NCI-H128 (cell line): ENCODE data around the gene FUT6.
"Not testable (repeated sequence)": the region's sequence is repeated elsewhere in the genome, so short reads cannot be mapped to it uniquely, and the experiment has no call there.

ENCODE experiments used
- DNase-seq: peaks from one replicate; lab custom pipeline; 2025; ENCODE audit not compliant: unreplicated experiment; lab: John Stamatoyannopoulos, UW

Gene FUT6

DNA sequence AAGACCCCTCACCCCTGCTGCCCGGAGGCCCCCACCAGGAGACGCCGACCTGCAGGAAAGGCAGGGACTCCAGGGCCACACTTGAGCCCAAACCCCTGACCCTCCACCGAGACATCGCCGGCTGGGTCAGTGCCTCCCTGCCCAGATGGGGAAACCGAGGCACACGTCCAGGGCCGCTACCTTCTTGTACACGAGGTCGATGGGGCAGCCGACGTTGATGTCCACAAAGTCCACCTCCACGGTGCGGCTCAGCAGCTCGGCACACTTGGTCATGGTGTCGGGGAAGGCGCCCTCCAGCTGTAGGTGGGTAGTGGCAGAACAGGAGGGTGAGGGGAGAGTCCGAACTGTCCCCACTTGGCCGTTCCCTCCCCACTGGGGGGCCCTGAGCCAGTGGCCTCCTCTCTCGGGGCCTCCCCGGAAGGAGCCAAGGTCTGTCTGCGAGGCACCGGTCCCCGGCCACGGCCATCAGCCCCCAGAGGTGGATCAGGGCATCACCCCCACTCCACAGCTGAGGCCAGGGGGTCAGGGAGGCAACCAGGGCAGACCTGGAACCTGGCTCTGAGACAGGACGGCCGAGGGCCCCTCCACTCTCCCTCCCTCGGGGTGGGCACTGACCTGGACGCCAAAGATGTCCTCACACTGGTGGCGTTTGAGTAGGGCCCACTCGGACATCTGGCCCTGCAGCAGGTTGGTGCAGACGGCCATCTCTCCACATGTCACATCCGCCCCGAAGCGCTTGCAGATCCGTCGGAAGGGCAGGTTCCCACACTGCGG lies 51.9 kb downstream of the FUT6 start:
- no peak for DNase-seq

DNA sequence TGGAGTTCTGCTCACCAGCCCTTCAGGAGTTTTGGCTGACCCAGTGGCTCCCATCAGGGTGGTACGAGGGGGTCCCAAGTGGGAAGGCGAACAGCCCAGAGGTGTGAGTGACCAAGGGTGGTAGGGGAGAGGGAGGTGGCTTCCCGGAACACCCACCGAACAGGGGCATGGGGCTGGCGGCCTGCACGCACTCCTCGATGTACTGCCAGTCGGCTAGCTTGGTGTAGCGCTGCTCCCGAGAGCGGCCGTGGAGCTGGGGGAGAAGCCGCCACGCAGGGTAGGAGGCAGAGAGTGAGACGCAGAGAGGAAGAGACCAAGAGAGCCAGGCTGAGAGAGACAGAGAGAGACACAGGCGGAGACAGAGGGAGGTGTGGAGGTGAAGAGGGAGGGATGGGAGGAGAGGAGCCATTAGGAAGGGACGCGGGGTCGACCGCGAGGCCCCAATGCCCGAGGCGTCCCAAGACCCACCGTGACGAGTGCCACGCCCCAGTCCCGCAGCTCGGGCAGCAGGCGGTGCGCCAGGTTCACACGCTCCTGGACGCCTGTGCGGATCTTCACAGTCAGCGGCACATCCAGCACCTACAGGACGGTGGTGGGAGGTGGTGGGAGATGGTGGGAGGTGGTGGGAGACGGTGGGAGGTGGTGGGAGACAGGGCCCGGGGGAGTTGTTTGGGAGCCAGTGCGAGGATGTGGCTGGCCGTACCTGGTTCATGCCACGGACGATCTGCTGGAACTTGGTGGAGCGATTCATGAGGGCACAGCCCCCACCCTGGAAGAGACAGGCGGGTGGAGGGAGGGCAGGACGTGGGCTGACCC lies 52.7 kb downstream of the FUT6 start:
- no peak for DNase-seq

DNA sequence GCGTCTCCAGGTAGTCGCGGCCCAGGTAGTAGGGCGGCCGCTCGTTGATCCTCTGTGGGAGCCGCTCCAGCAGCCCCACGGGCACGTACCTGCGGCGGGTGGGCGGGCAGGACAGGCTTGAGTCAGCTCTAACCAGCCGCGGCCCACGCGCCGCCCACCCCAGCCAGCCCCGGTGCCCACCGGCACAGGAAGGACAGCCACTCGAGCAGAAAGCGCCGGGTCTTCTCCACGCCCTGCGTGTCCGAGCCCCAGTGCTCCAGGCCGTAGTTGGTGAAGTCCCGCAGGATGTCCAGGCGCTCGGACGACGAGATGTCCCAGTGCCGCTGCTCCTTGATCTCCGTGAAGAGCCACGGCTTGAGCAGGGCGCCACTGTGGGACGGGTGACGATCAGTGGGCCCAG lies 54.1 kb downstream of the FUT6 start:
- no peak for DNase-seq

DNA sequence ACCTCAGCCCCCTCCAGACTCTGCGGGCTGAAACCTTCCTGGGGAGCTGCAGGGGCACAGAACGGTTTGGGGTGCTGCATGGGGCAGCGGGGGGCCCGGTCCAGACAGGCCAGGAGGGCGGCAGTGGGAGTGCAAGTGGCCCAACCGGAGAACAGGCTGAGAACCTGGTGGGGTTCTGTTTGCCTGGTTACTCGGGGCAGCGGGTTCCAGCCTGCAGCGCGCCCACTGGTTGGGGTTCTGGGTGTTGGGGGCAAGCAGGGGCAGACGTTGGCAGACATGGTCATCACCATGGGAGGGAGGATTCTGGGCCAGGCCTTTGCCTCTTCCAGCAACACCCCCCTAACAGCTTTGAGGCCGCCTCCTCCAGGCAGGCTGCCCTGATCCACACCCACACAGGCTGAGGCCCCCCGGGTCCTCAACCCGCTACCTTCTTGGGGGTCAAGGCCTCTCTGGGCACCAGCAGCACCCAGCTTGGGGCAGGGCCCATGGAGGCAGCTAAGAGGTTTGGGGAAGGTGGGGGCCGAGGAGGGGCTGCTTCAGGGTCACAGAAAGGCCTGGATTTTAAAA lies 54.8 kb downstream of the FUT6 start, which contains the start of gene PRR22:
Gene PRR22 (minus strand): TSS at position 166 of the 567 bp plus-strand sequence. CDS start 86 bp downstream, at position 80.
- no peak for DNase-seq

DNA sequence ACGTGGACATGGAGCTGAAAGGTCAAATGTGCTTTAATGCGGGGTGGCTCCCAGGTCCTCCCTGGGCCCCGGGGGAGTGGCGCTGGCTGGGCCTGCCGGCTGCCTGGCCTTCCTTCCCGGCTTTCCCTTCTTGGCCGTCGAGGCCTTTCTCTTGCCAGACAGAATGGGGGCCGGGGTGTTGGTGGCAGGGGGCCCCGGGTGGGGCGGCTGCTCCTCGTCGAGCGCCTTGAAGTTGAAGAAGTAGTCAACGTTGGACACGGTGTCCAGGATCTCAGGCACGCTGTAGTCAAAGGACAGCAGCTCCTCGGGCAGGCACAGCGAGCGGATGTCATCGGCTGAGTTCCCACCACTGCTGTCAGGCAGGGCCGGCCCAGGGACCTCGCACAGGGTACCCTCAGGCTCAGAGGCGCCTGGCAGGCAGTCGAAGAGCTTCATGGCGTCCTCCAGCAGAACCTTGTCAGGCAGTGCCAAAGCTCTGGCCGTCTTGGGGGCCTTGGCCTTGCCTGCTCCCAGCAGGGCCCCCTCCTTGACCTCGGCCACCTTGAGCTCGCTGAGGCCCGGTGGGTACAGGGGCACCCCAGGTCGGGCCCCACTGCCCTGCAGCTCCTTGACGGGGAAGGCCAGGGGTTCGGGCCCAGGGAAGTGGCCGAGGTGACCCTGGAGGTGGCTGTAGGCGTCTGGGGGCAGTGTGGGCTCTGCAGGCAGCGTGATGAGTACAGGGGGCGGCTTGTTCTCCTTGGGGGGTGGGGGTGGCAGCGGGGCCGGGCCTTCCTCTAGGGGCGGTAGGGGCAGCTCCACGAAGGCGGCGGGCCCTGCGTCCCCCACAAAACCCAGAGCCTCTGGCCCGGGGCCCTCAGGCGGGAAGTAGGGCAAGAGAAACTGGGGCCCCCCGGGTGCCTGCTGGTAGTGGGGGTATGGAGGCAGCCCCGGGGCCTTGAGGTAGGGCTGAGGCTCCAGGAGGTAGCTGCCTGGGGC lies 56.3 kb downstream of the FUT6 start:
- no peak for DNase-seq

DNA sequence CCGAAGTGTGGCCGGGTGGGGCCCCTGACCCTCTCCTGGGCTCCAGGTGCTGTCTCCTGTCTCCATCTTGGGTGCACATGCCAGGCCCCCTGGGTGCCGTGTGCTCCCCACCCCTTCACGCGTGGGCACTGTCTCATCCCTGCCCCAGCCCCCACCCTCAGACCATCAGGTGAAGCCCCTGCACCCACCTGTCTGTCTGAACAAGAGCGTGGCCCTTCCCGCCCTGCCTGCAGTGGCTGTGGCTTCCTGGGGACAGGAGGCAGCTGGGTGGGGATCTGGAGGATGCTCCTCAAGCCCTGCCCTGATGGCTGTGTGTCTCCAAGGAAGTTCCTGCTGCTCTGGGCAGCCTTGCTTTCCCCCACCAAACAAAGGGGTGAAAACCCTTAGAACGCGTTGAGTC lies 57.2 kb downstream of the FUT6 start:
- no peak for DNase-seq

DNA sequence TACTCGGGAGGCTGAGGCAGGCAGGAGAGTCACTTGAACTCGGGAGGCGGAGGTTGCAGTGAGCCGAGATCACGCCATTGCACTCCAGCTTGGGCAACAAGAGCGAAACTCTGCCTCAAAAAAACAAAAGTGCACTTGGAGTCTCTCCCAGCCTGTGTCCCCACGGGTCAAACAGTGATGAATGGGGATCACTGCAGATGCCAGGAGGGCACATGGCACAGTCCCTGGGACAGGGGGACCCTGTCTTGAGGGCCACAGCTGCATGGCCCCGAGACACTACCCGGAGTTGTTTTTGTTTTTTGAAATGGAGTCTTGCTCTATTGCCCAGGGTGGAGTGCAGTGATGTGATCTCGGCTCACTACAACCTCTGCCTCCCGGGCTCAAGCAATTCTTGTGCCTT lies 58.6 kb downstream of the FUT6 start:
- DNase-seq: not testable (repeated sequence)
